HepG2 (cell line): Measurements from ENCODE around the gene GRIK1. TPM values are rescaled to one million over a fixed set of nuclear protein-coding genes. Genes with fewer than 3 reads are reported as not detected.

Experiments used
- ATAC-seq: fragments of 200-7000 bp; cut with Tn5 transposase; 3 replicates; pipeline ENCODE4 v1.9.1; 2020; ENCODE audit warnings: mild to moderate bottlenecking, moderate library complexity
- BruUV-seq: library from RNA; stranded (reverse); fragments of 400-500 nt; replicated peaks from 2 replicates; lab custom pipeline; 2021; lab: Mats Ljungman, UMichigan
- CTCF ChIA-PET: fragments of 300-600 bp; formaldehyde crosslinking; extraction: SDS; loops from one replicate; lab custom pipeline; 2021; ENCODE audit warnings: low total read pairs, inconsistent platforms, low intra/inter-chr PET ratio; lab: Yijun Ruan, JAX
- POLR2A ChIA-PET: fragments of 350-600 bp; sonication (Branson Sonifier 250); formaldehyde crosslinking; loops from one replicate; lab custom pipeline; 2020; ENCODE audit warnings: antibody characterized with exemption, inconsistent platforms; lab: Yijun Ruan, JAX
- DNase-seq: peaks from one replicate; pipeline ENCODE4 v3.0.0-alpha.2; 2015; ENCODE audit warnings: low spot score
- FAIRE-seq: peaks from 3 replicates; lab custom pipeline; 2011; peaks lifted over from hg19 to GRCh38; lab: Jason Lieb, UNC
- H2AFZ ChIP-seq: one replicate; pipeline ENCODE4 v1.6.1; 2011; ENCODE audit warnings: low read length, inconsistent platforms
- H3K27ac ChIP-seq: fragments of 300-600 bp; 3 replicates; pipeline ENCODE4 v1.8.0; 2011; ENCODE audit warnings: mixed run types, mild to moderate bottlenecking, mixed read lengths, low read length, inconsistent platforms; ENCODE audit not compliant: insufficient read depth; ENCODE audit errors: extremely low read length
- H3K27me3 ChIP-seq, 2 experiments: fragments of 200-600 bp in 1 of 2; 2 replicates in 1 of 2; 3 replicates in 1 of 2; pipeline versions ENCODE4 v1.6.0 to v1.8.0; 2011; ENCODE audit warnings: low read length in 2 of 2, mild to moderate bottlenecking in 2 of 2, moderate library complexity in 2 of 2, inconsistent platforms in 1 of 2; ENCODE audit not compliant: insufficient read depth in 2 of 2, control insufficient read depth in 1 of 2
- H3K36me3 ChIP-seq, 2 experiments: fragments of 200-600 bp in 1 of 2; replicated peaks in 1 of 2; 2 replicates in 1 of 2; 3 replicates in 1 of 2; pipeline versions ENCODE4 v1.5.1 to v1.8.0; 2011; ENCODE audit warnings: low read length in 2 of 2, inconsistent platforms in 1 of 2; ENCODE audit not compliant: insufficient read depth in 2 of 2, control insufficient read depth in 1 of 2
- H3K4me1 ChIP-seq: 2 replicates; pipeline ENCODE4 v1.5.1; 2012; ENCODE audit warnings: low read length, inconsistent platforms; ENCODE audit not compliant: insufficient read depth
- H3K4me2 ChIP-seq: 2 replicates; pipeline ENCODE4 v1.6.0; 2011; ENCODE audit warnings: low read depth, low read length, inconsistent platforms
- H3K4me3 ChIP-seq, 3 experiments: fragments of 200-600 bp in 1 of 3; sonication (generic), shearing (Covaris generic) in 1 of 3; replicated peaks in 1 of 3; 2 replicates each; pipeline ENCODE4 v1.5.1; 2011 to 2016; ENCODE audit warnings: low read length in 3 of 3, inconsistent platforms in 2 of 3, low read depth in 2 of 3, mild to moderate bottlenecking in 2 of 3, control low read depth in 1 of 3, mixed read lengths in 1 of 3; ENCODE audit not compliant: insufficient read depth in 1 of 3
- H3K79me2 ChIP-seq: one replicate; pipeline ENCODE4 v1.6.1; 2011; ENCODE audit warnings: low read length, inconsistent platforms; ENCODE audit not compliant: insufficient read depth
- H3K9ac ChIP-seq: 2 replicates; pipeline ENCODE4 v1.6.0; 2011; ENCODE audit warnings: mild to moderate bottlenecking, low read depth, low read length, inconsistent platforms; ENCODE audit not compliant: insufficient read depth
- H3K9me3 ChIP-seq: 2 replicates; pipeline ENCODE4 v1.5.1; 2012; ENCODE audit warnings: mild to moderate bottlenecking, low read length
- H4K20me1 ChIP-seq: 2 replicates; pipeline ENCODE4 v1.6.0; 2011; ENCODE audit warnings: inconsistent platforms, mild to moderate bottlenecking, low read length, moderate library complexity; ENCODE audit not compliant: insufficient read depth
- AGO2 ChIP-seq: fragments of 200-400 bp; formaldehyde crosslinking; optimal IDR thresholded peaks from 2 replicates; pipeline ENCODE3; 2017; ENCODE audit warnings: mild to moderate bottlenecking, low read depth, low read length, moderate library complexity
- FOXJ3 ChIP-seq: sonication (generic); formaldehyde crosslinking; IDR thresholded peaks from 2 replicates; pipeline ENCODE4 v1.4.0; 2020; ENCODE audit warnings: missing genetic modification reagents, mild to moderate bottlenecking, borderline replicate concordance
- HNRNPK ChIP-seq: fragments of 200-400 bp; formaldehyde crosslinking; IDR thresholded peaks from 2 replicates; pipeline ENCODE4 v1.6.1; 2018; ENCODE audit warnings: low read length, low read depth, moderate library complexity, mild to moderate bottlenecking; ENCODE audit not compliant: poor library complexity, severe bottlenecking
- JUNB ChIP-seq: sonication (generic); formaldehyde crosslinking; IDR thresholded peaks from 2 replicates; pipeline ENCODE4 v1.8.0; 2022; ENCODE audit warnings: missing genetic modification reagents, mild to moderate bottlenecking, borderline replicate concordance
- SAP130 ChIP-seq: IDR thresholded peaks from 2 replicates; pipeline ENCODE4 v1.6.1; 2016; ENCODE audit warnings: low read depth
- TSC22D2 ChIP-seq: sonication (generic); formaldehyde crosslinking; IDR thresholded peaks from 2 replicates; pipeline ENCODE4 v1.5.1; 2020; ENCODE audit warnings: missing genetic modification reagents, mild to moderate bottlenecking, borderline replicate concordance
- ZFP1 ChIP-seq: IDR thresholded peaks from 2 replicates; pipeline ENCODE4 v1.6.1; 2016
- ZNF570 ChIP-seq: sonication (generic); formaldehyde crosslinking; IDR thresholded peaks from 2 replicates; pipeline ENCODE4 v1.4.0; 2020; ENCODE audit warnings: mild to moderate bottlenecking, missing genetic modification reagents, borderline replicate concordance
- ZNF788 ChIP-seq: sonication (generic); formaldehyde crosslinking; IDR thresholded peaks from 2 replicates; pipeline ENCODE4 v1.5.0; 2020; ENCODE audit warnings: mild to moderate bottlenecking, missing genetic modification reagents, borderline replicate concordance
- WGBS: methylation state at CpG from one replicate; pipeline ENCODE4 v1.1.6; 2017; ENCODE audit warnings: low lambda C conversion rate; 5-methylcytosine and 5-hydroxymethylcytosine counted together
- in situ Hi-C: cut with HindIII; loops from 2 replicates; pipeline ENCODE4 v1.10.0; 2017; ENCODE audit warnings: low pct_unique_long_range_greater_than_20kb; ENCODE audit not compliant: extremely low pct_ligation_motif_present
- intact Hi-C: fragments of 100-400 bp; cut with micrococcal nuclease; formaldehyde crosslinking; loops from one replicate; pipeline ENCODE4 v1.10.0; 2022; ENCODE audit not compliant: unreplicated experiment
- polyA plus RNA-seq, 8 experiments: library from polyadenylated mRNA; depleted of rRNA in 3 of 8; stranded (reverse) in 7 of 8; unstranded in 1 of 8; fragments of >200 nt; fragmentation: Illumina TruSeq in 4 of 8; extraction: Trizol in 4 of 8; gene quantifications; 2 replicates each; pipeline versions ENCODE4 v1.2.1 to v1.2.3, GENCODE V29; 2011 to 2016; ENCODE audit warnings: low read depth in 4 of 8, missing spikeins in 1 of 8, mixed read lengths in 1 of 8; ENCODE audit not compliant: insufficient read depth in 1 of 8
- total RNA-seq, 5 experiments: library from RNA; depleted of rRNA; stranded (reverse); fragments of >200 nt; fragmentation: Illumina TruSeq; extraction: Trizol; gene quantifications; 2 replicates each; pipeline ENCODE4 v1.2.3, GENCODE V29; 2016; ENCODE audit warnings: low read depth in 1 of 5
- TF ChIP-seq, protein P1 (sequence below): sonication (generic); formaldehyde crosslinking; IDR thresholded peaks from 2 replicates; pipeline ENCODE4 v1.4.0; 2020; ENCODE audit warnings: missing genetic modification reagents
- TF ChIP-seq, protein P2 (sequence below): fragments of 450-650 bp; IDR thresholded peaks from 2 replicates; pipeline ENCODE4 v1.6.1; 2017; ENCODE audit warnings: mild to moderate bottlenecking
- TF ChIP-seq, protein P3 (sequence below): sonication (generic); formaldehyde crosslinking; IDR thresholded peaks from 2 replicates; pipeline ENCODE4 v1.8.0; 2022; ENCODE audit warnings: missing genetic modification reagents, low read depth, mild to moderate bottlenecking, borderline replicate concordance
- TF ChIP-seq, protein P4 (sequence below): sonication (generic); formaldehyde crosslinking; IDR thresholded peaks from 2 replicates; pipeline ENCODE4 v1.4.0; 2020; ENCODE audit warnings: mild to moderate bottlenecking, missing genetic modification reagents

The GRIK1 gene
- total and polyA plus RNA-seq, 2 of the 13 experiments (the other 11 are each of a cell fraction or from before 2014, with no cell fraction given): not detected

DNA sequence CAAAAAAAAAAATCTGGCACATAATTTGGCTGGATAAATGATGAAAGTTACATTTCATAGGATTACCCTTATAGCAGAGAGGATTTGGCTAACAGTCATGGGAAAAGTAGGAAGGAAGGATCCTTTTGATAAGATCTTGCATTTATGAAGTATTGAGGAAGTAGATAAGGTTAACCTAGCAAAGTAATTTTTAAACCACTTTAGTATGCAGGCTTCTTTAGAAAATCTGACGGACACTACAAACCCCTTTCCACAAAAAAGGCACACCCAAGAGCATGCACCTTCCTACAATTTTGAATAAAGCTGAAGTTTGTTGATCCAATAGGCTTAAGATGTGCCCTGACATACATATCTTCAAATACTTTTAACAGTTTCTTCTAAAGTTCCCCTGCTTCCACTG is 275.2 kb downstream of the GRIK1 start:
- FAIRE-seq: no peak

More for the DNA sequence above, 275.2 kb downstream of the GRIK1 start:
- no peak for ATAC-seq
- Histone ChIP-seq H4K20me1 (no peaks in the 10 kb centered on the region), H3K4me1 (no peaks in the 10 kb centered on the region), H3K27ac (no peak overlapping the region), H3K4me2 (no peak overlapping the region), H3K9me3 (no peaks in the 10 kb centered on the region), H3K4me3 (no peak overlapping the region), H3K36me3 (no peaks in the 10 kb centered on the region), H3K27me3 (no peaks in the 10 kb centered on the region), H3K9ac (no peak overlapping the region), H3K79me2 (no peaks in the 10 kb centered on the region), H2AFZ (no peak overlapping the region)
- in situ Hi-C loops (no loop called here), intact Hi-C loops (no loop called here)
- WGBS: 38% methylated on average over 1 of the region's 1 CpG
- TF ChIP-seq, protein P1, sequence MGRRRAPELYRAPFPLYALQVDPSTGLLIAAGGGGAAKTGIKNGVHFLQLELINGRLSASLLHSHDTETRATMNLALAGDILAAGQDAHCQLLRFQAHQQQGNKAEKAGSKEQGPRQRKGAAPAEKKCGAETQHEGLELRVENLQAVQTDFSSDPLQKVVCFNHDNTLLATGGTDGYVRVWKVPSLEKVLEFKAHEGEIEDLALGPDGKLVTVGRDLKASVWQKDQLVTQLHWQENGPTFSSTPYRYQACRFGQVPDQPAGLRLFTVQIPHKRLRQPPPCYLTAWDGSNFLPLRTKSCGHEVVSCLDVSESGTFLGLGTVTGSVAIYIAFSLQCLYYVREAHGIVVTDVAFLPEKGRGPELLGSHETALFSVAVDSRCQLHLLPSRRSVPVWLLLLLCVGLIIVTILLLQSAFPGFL (CRISPR knock-in tag): no peak
- TF ChIP-seq ZNF570 (CRISPR knock-in tag) (no peak), ZNF788 (no peak), SAP130 (CRISPR knock-in tag) (no peak), AGO2 (no peak), JUNB (CRISPR knock-in tag) (no peak), HNRNPK (no peak), TSC22D2 (no peak), FOXJ3 (CRISPR knock-in tag) (no peak), ZFP1 (CRISPR knock-in tag) (no peak)
- TF ChIP-seq, protein P2, sequence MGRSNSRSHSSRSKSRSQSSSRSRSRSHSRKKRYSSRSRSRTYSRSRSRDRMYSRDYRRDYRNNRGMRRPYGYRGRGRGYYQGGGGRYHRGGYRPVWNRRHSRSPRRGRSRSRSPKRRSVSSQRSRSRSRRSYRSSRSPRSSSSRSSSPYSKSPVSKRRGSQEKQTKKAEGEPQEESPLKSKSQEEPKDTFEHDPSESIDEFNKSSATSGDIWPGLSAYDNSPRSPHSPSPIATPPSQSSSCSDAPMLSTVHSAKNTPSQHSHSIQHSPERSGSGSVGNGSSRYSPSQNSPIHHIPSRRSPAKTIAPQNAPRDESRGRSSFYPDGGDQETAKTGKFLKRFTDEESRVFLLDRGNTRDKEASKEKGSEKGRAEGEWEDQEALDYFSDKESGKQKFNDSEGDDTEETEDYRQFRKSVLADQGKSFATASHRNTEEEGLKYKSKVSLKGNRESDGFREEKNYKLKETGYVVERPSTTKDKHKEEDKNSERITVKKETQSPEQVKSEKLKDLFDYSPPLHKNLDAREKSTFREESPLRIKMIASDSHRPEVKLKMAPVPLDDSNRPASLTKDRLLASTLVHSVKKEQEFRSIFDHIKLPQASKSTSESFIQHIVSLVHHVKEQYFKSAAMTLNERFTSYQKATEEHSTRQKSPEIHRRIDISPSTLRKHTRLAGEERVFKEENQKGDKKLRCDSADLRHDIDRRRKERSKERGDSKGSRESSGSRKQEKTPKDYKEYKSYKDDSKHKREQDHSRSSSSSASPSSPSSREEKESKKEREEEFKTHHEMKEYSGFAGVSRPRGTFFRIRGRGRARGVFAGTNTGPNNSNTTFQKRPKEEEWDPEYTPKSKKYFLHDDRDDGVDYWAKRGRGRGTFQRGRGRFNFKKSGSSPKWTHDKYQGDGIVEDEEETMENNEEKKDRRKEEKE: no peak
- TF ChIP-seq, protein P3, sequence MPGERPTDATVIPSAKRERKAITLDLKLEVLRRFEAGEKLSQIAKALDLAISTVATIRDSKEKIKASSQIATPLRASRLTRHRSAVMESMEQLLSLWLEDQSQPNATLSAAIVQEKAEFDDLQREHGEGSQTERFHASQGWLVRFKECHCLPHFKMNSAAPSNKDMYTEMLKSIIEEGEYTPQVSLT (CRISPR knock-in tag): no peak
- TF ChIP-seq, protein P4, sequence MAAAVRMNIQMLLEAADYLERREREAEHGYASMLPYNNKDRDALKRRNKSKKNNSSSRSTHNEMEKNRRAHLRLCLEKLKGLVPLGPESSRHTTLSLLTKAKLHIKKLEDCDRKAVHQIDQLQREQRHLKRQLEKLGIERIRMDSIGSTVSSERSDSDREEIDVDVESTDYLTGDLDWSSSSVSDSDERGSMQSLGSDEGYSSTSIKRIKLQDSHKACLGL (CRISPR knock-in tag): no peak
- no TSS peak for BruUV-seq
- CTCF ChIA-PET: no interaction called here
- POLR2A ChIA-PET: no interaction called here
- DNase-seq: no peak
